Activated CD8-positive, alpha-beta memory T cell treated with anti-CD3 and anti-CD28 coated beads for 36 hours (primary cell): ENCODE measurements around the gene TFAP2C. TPM values are rescaled to one million over a fixed set of nuclear protein-coding genes. Genes with fewer than 3 reads are reported as not detected.

Experiments
- total RNA-seq, 2 experiments: library from RNA; stranded (reverse); gene quantifications; one replicate each; pipeline ENCODE4 v1.2.3, GENCODE V29; 2021

TFAP2C gene
- total RNA-seq, 2 experiments from 2014 or later: not detected

Other genes starting within 250 kb of the TFAP2C start
- gene AURKA, start 237.1 kb upstream of the TFAP2C start, total RNA-seq: 10 to 100 TPM; 64.5 to 69.2 TPM
- 10 to 100 TPM; 55.7 to 59.7 TPM for gene CSTF1, start 236.7 kb upstream of the TFAP2C start, total RNA-seq
- gene CASS4, start 217.0 kb upstream of the TFAP2C start, total RNA-seq: 1 to 10 TPM; 2.7 to 2.8 TPM
- 10 to 100 TPM; 78.2 to 79.7 TPM for gene RTF2, start 160.7 kb upstream of the TFAP2C start, total RNA-seq
- gene FAM209A, start 104.6 kb upstream of the TFAP2C start, total RNA-seq: under 1 TPM; 0.53 to 0.59 TPM
- gene FAM209B, start 96.1 kb upstream of the TFAP2C start, total RNA-seq: under 1 TPM; 0.48 to 0.86 TPM